NCI-H446 (cell line): ENCODE data around the gene COX7A2L.
"Not testable (repeated sequence)": the region's sequence is repeated elsewhere in the genome, so short reads cannot be mapped to it uniquely, and the experiment has no call there.

Experiments used
- DNase-seq, 2 experiments: peaks; one replicate each; lab custom pipeline; 2025; lab: John Stamatoyannopoulos, UW

The COX7A2L gene

GRCh38 chr2:42360890-42361727, at the start of gene COX7A2L:
Gene COX7A2L (minus strand): TSS chr2:42361217. CDS start chr2:42361161, 56 bp downstream.
- peak; percentile 92 to 96 for DNase-seq

GRCh38 chr2:42408009-42408408, 47.0 kb upstream of the COX7A2L start:
- no peak for DNase-seq

GRCh38 chr2:42407476-42407875, 46.5 kb upstream of the COX7A2L start:
- DNase-seq = no peak

GRCh38 chr2:42404676-42405075, 43.7 kb upstream of the COX7A2L start:
- DNase-seq = no peak

- DNase-seq = no peak
Measured at GRCh38 chr2:42401773-42402172, 40.8 kb upstream of the COX7A2L start.

GRCh38 chr2:42398052-42398451, 37.0 kb upstream of the COX7A2L start:
- DNase-seq = not testable (repeated sequence)

GRCh38 chr2:42393320-42393719, 32.3 kb upstream of the COX7A2L start:
- DNase-seq = not testable (repeated sequence)

- no peak for DNase-seq
Measured at GRCh38 chr2:42392191-42392590, 31.2 kb upstream of the COX7A2L start.

GRCh38 chr2:42390401-42390969, 29.5 kb upstream of the COX7A2L start:
- no peak for DNase-seq

GRCh38 chr2:42386682-42387081, 25.7 kb upstream of the COX7A2L start:
- no peak for DNase-seq

GRCh38 chr2:42385225-42385624, 24.2 kb upstream of the COX7A2L start:
- peak in 1 of 2 experiments; percentile 22 for DNase-seq

- no peak for DNase-seq
Measured at GRCh38 chr2:42383855-42384530, 23.0 kb upstream of the COX7A2L start.

GRCh38 chr2:42382144-42382543, 21.1 kb upstream of the COX7A2L start:
- DNase-seq = no peak

- not testable (repeated sequence) for DNase-seq
Measured at GRCh38 chr2:42380026-42380425, 19.0 kb upstream of the COX7A2L start.

- DNase-seq = no peak
Measured at GRCh38 chr2:42378415-42378814, 17.4 kb upstream of the COX7A2L start.

GRCh38 chr2:42376758-42377157, 15.7 kb upstream of the COX7A2L start:
- no peak for DNase-seq

GRCh38 chr2:42372474-42373200, 11.6 kb upstream of the COX7A2L start:
- no peak for DNase-seq

GRCh38 chr2:42371611-42372473, 10.8 kb upstream of the COX7A2L start:
- peak; percentile 29 to 72 for DNase-seq

GRCh38 chr2:42369532-42370229, 8.7 kb upstream of the COX7A2L start:
- DNase-seq = no peak

- DNase-seq = peak in 1 of 2 experiments; percentile 26
Measured at GRCh38 chr2:42368817-42369531, 8.0 kb upstream of the COX7A2L start.
